Neutrophil (primary cell): ENCODE results near the gene AVPI1.

Experiments used
- H3K27ac ChIP-seq: fragments of 200-600 bp; sonication (generic); 2 replicates; pipeline ENCODE4 v1.5.1; 2016; ENCODE audit warnings: mild to moderate bottlenecking, moderate library complexity
- H3K27me3 ChIP-seq: fragments of 200-600 bp; sonication (generic); 2 replicates; pipeline ENCODE4 v1.6.0; 2016; ENCODE audit warnings: mild to moderate bottlenecking
- H3K36me3 ChIP-seq: fragments of 200-600 bp; sonication (generic); 2 replicates; pipeline ENCODE4 v1.5.1; 2017
- H3K4me1 ChIP-seq, 2 experiments: fragments of 200-600 bp in 1 of 2; sonication (generic) in 1 of 2; 1 replicate in 1 of 2; 2 replicates in 1 of 2; pipeline versions ENCODE4 v1.5.1 to v1.6.1; 2013 to 2016; ENCODE audit warnings: low read depth in 1 of 2, low read length in 1 of 2, mild to moderate bottlenecking in 1 of 2, moderate library complexity in 1 of 2; ENCODE audit not compliant: control insufficient read depth in 1 of 2, insufficient read depth in 1 of 2
- H3K4me3 ChIP-seq, 2 experiments: fragments of 200-600 bp in 1 of 2; sonication (generic) in 1 of 2; 1 replicate in 1 of 2; 2 replicates in 1 of 2; pipeline ENCODE4 v1.5.1; 2013 to 2016; ENCODE audit warnings: low read depth in 1 of 2, low read length in 1 of 2, mild to moderate bottlenecking in 1 of 2, moderate library complexity in 1 of 2
- H3K9me3 ChIP-seq: fragments of 200-600 bp; sonication (generic); 2 replicates; pipeline ENCODE4 v1.5.1; 2016
- CTCF ChIP-seq: fragments of 200-600 bp; sonication (generic); IDR thresholded peaks from 2 replicates; pipeline ENCODE4 v1.5.1; 2016; ENCODE audit warnings: antibody characterized with exemption

The AVPI1 gene

GRCh38 chr10:97673736-97674525 is 13.1 kb downstream of the AVPI1 start:
- H3K36me3 ChIP-seq = no peaks in the 10 kb centered on the region
- no peaks in the 10 kb centered on the region for H3K4me1 ChIP-seq
- no peak for TF ChIP-seq CTCF
- no peaks in the 10 kb centered on the region for H3K9me3 ChIP-seq
- H3K27ac ChIP-seq = no peak overlapping the region
- H3K4me3 ChIP-seq = no peak overlapping the region
- H3K27me3 ChIP-seq = no peaks in the 10 kb centered on the region

- no peaks in the 10 kb centered on the region for H3K36me3 ChIP-seq
- no peaks in the 10 kb centered on the region for H3K4me1 ChIP-seq
- H3K27me3 ChIP-seq = no peaks in the 10 kb centered on the region
- H3K27ac ChIP-seq = no peak overlapping the region
- no peak for TF ChIP-seq CTCF
- H3K9me3 ChIP-seq = no peaks in the 10 kb centered on the region
- H3K4me3 ChIP-seq = no peak overlapping the region
Measured at GRCh38 chr10:97669571-97669970, 17.5 kb downstream of the AVPI1 start.

GRCh38 chr10:97667463-97667862 is 19.6 kb downstream of the AVPI1 start:
- no peaks in the 10 kb centered on the region for H3K36me3 ChIP-seq
- H3K9me3 ChIP-seq = no peaks in the 10 kb centered on the region
- no peaks in the 10 kb centered on the region for H3K4me1 ChIP-seq
- no peak for TF ChIP-seq CTCF
- H3K4me3 ChIP-seq = no peak overlapping the region
- no peak overlapping the region for H3K27ac ChIP-seq
- H3K27me3 ChIP-seq = no peaks in the 10 kb centered on the region

- Histone ChIP-seq H3K9me3 (no peaks in the 10 kb centered on the region), H3K4me1 (no peaks in the 10 kb centered on the region), H3K27me3 (no peaks in the 10 kb centered on the region), H3K27ac (no peak overlapping the region), H3K4me3 (no peak overlapping the region), H3K36me3 (no peaks in the 10 kb centered on the region)
- no peak for TF ChIP-seq CTCF
Measured at GRCh38 chr10:97666992-97667391, 20.0 kb downstream of the AVPI1 start.

GRCh38 chr10:97664282-97664850 is 22.7 kb downstream of the AVPI1 start:
- Histone ChIP-seq H3K27ac (no peak overlapping the region), H3K4me1 (no peaks in the 10 kb centered on the region), H3K27me3 (no peaks in the 10 kb centered on the region), H3K4me3 (no peak overlapping the region), H3K9me3 (no peaks in the 10 kb centered on the region), H3K36me3 (no peaks in the 10 kb centered on the region)
- TF ChIP-seq CTCF = no peak
